ENCODE results near the gene IGF2BP3. TPM values are rescaled to one million over a fixed set of nuclear protein-coding genes. Genes with fewer than 3 reads are reported as not detected.

Gene IGF2BP3
- total RNA-seq, 1 experiment from 2014 or later, result 111 TPM

GRCh38 chr7:23298141-23298881, 172.0 kb downstream of the IGF2BP3 start:
- peak; percentile 57 for DNase-seq

GRCh38 chr7:23295401-23295697, 174.9 kb downstream of the IGF2BP3 start:
- H3K36me3 Mint-ChIP-seq (ENCODE audit: insufficient read depth, unreplicated experiment), result peaks cover 30% of the 10 kb centered on the region
- TF ChIP-seq, protein P1, sequence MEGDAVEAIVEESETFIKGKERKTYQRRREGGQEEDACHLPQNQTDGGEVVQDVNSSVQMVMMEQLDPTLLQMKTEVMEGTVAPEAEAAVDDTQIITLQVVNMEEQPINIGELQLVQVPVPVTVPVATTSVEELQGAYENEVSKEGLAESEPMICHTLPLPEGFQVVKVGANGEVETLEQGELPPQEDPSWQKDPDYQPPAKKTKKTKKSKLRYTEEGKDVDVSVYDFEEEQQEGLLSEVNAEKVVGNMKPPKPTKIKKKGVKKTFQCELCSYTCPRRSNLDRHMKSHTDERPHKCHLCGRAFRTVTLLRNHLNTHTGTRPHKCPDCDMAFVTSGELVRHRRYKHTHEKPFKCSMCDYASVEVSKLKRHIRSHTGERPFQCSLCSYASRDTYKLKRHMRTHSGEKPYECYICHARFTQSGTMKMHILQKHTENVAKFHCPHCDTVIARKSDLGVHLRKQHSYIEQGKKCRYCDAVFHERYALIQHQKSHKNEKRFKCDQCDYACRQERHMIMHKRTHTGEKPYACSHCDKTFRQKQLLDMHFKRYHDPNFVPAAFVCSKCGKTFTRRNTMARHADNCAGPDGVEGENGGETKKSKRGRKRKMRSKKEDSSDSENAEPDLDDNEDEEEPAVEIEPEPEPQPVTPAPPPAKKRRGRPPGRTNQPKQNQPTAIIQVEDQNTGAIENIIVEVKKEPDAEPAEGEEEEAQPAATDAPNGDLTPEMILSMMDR (IDR thresholded peaks at IDR 0.05; ENCODE audit: unreplicated experiment), result no peak
- no peaks in the 10 kb centered on the region for H3K9me3 Mint-ChIP-seq (ENCODE audit: low read depth, unreplicated experiment)
- no peaks in the 10 kb centered on the region for H3K27me3 Mint-ChIP-seq (ENCODE audit: unreplicated experiment)
- CTCF ChIA-PET, result interaction anchor here (0.6 to 2.8 kb wide), 2 partner anchors 8 to 22 kb away, joined by 3 to 12 read pairs; no protein-coding TSS in a partner anchor
- intact Hi-C loops (cut with micrococcal nuclease; ENCODE audit: unreplicated experiment), result no loop called here
- peak overlapping the region; percentile 38 for H3K27ac Mint-ChIP-seq (ENCODE audit: unreplicated experiment)
- H3K4me3 Mint-ChIP-seq (ENCODE audit: low read depth, unreplicated experiment), result no peak overlapping the region
- no peak for DNase-seq
- peaks cover 71% of the 10 kb centered on the region for H3K4me1 Mint-ChIP-seq (ENCODE audit: low read depth, unreplicated experiment)
- no TSS peak for BruUV-seq (replicated peaks)

More at GRCh38 chr7:23298141-23298881, 172.0 kb downstream of the IGF2BP3 start:
- TF ChIP-seq, protein P1 (IDR thresholded peaks at IDR 0.05; ENCODE audit: unreplicated experiment), result no peak
- Mint-ChIP-seq H3K9me3 (ENCODE audit: low read depth, unreplicated experiment) (no peaks in the 10 kb centered on the region), H3K27me3 (ENCODE audit: unreplicated experiment) (no peaks in the 10 kb centered on the region), H3K4me3 (ENCODE audit: low read depth, unreplicated experiment) (peak overlapping the region; percentile 94), H3K27ac (ENCODE audit: unreplicated experiment) (peak overlapping the region; percentile 84), H3K4me1 (ENCODE audit: low read depth, unreplicated experiment) (peaks cover 66% of the 10 kb centered on the region), H3K36me3 (ENCODE audit: insufficient read depth, unreplicated experiment) (peaks cover 51% of the 10 kb centered on the region)
- intact Hi-C loops (cut with micrococcal nuclease; ENCODE audit: unreplicated experiment), result loop anchor here (1.0 to 2.0 kb wide), 2 partner anchors 25 to 34 kb away; no protein-coding TSS in a partner anchor
- CTCF ChIA-PET, result interaction anchor here (0.6 to 3.0 kb wide), 12 partner anchors 9 to 175 kb away, joined by 3 to 22 read pairs (median 4); no protein-coding TSS in a partner anchor
- no TSS peak for BruUV-seq (replicated peaks)

- intact Hi-C loops (cut with micrococcal nuclease; ENCODE audit: unreplicated experiment), result no loop called here
- CTCF ChIA-PET, result interaction anchor here (0.6 to 2.8 kb wide), 7 partner anchors 9 to 53 kb away, joined by 3 to 12 read pairs (median 3); no protein-coding TSS in a partner anchor
- BruUV-seq (replicated peaks), result no TSS peak
- DNase-seq, result peak; percentile 20
- TF ChIP-seq, protein P1 (IDR thresholded peaks at IDR 0.05; ENCODE audit: unreplicated experiment), result no peak
- peak overlapping the region; percentile 38 for H3K27ac Mint-ChIP-seq (ENCODE audit: unreplicated experiment)
- no peak overlapping the region for H3K4me3 Mint-ChIP-seq (ENCODE audit: low read depth, unreplicated experiment)
- H3K9me3 Mint-ChIP-seq (ENCODE audit: low read depth, unreplicated experiment), result no peaks in the 10 kb centered on the region
- H3K4me1 Mint-ChIP-seq (ENCODE audit: low read depth, unreplicated experiment), result peaks cover 71% of the 10 kb centered on the region
- peaks cover 24% of the 10 kb centered on the region for H3K36me3 Mint-ChIP-seq (ENCODE audit: insufficient read depth, unreplicated experiment)
- H3K27me3 Mint-ChIP-seq (ENCODE audit: unreplicated experiment), result no peaks in the 10 kb centered on the region
Measured at GRCh38 chr7:23294549-23295400, 175.5 kb downstream of the IGF2BP3 start.

- peak; percentile 31 for DNase-seq
- CTCF ChIA-PET, result interaction anchor here (1.1 to 2.8 kb wide), 5 partner anchors 11 to 54 kb away, joined by 3 to 12 read pairs (median 3); no protein-coding TSS in a partner anchor
- Mint-ChIP-seq H3K4me3 (ENCODE audit: low read depth, unreplicated experiment) (no peak overlapping the region), H3K9me3 (ENCODE audit: low read depth, unreplicated experiment) (no peaks in the 10 kb centered on the region), H3K4me1 (ENCODE audit: low read depth, unreplicated experiment) (peaks cover 71% of the 10 kb centered on the region), H3K27me3 (ENCODE audit: unreplicated experiment) (no peaks in the 10 kb centered on the region), H3K36me3 (ENCODE audit: insufficient read depth, unreplicated experiment) (peaks cover 13% of the 10 kb centered on the region), H3K27ac (ENCODE audit: unreplicated experiment) (peak overlapping the region; percentile 46)
- no TSS peak for BruUV-seq (replicated peaks)
- intact Hi-C loops (cut with micrococcal nuclease; ENCODE audit: unreplicated experiment), result no loop called here
- TF ChIP-seq, protein P1 (IDR thresholded peaks at IDR 0.05; ENCODE audit: unreplicated experiment), result no peak
Measured at GRCh38 chr7:23293500-23294073, 176.7 kb downstream of the IGF2BP3 start.

Measured in Calu3 (cell line).